Middle frontal gyrus (tissue), 1 donor: ENCODE data around the gene TMED9.
"Not testable (repeated sequence)": the region's sequence is repeated elsewhere in the genome, so short reads cannot be mapped to it uniquely, and the experiment has no call there.

ENCODE experiments used
- DNase-seq: peaks from one replicate; pipeline ENCODE4 v3.0.0-alpha.2; 2015; ENCODE audit warnings: low spot score; ENCODE audit errors: extremely low spot score

The TMED9 gene

DNA sequence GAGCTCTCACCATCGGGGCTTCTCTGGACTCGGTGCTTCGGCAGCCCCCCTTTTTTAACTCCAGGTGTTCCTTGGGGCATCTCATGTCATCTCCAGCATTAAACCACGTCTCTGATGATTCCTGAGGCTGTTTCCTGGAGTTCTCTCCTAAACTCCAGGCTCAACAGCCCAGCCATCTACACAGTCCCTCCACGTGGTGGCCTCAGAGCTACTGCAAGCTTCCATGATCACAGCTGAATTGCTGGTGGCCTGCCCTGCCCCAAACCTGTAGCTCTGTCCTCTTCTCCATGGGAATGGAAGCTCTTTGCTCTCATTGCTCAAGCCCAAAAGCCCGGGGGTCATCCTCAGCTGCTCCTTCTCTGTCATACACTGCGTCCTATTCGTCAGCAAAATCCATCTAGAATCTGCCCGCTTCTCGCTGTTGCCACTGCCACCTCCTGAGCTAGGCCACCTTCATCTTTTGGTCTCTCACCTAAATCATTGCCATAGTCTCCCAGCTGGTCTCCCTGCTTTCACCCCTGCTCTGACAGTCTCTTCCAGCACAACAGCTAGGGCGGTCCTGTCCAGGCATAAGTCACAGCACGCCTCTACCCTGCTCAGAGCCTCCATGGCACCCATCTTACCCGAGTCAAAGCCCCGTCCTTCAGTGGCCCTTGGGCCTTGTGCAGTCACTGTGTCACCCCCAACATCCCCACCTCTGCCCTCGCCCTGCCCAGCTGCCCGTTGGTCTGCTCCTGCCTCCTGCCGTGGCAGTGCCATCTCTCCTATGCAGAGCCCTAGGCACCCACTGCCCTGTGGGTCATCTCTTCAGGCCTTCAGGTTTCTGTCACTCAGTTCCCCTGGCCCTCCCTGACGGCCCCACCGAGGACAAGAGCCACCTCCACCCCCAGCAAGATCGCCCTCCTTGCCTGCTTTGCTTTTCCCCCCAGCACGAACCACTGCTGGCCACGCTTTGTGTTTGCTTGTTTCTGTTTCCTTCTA lies 14.4 kb downstream of the TMED9 start:
- DNase-seq, result no peak

DNA sequence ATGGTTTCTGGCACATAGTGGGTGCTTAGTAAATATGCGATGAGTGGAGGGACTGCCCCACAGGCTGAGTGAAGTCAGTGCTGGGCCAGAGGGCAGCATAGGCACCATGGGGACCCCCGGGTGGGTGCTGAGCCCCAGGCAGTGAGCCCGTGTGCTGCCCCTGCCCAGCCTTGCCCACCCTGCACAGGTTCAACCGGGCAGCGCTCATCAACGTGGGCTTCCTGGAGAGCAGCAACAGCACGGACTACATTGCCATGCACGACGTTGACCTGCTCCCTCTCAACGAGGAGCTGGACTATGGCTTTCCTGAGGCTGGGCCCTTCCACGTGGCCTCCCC lies 15.1 kb downstream of the TMED9 start:
- DNase-seq, result no peak

DNA sequence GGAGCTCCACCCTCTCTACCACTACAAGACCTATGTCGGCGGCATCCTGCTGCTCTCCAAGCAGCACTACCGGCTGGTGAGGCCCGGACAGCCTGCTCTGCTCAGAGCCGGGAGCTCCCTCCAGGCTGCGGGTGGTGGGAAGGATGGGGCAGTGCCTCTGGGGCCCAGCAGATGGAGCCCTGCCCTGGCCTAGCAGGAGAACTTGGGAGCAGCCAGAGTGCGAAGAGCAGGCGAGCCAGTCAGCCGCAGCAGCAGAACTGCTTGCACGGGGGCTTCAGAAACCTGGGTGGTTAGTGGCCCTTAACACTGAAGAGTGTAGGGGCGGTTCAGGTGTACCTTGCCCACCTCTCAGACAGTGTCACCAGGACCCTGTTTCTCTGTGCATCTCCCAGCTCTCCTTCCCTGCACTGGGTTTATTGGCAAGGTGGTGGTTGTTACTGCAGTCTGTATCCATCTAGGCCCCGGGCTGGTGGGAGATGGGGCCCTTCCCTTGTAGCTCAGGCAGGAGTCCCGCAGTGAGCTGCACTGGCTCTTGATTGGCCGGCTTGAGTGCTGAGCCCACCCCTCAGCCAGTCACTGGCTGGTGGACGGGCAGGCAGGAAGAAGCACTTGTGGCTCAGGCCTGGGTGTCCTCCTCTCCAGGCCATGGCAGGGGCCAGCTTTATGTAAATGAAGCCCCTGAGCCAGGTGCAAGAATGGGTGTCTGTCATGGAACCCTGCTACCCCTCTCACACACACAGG lies 15.6 kb downstream of the TMED9 start:
- DNase-seq, result peak; percentile 73

DNA sequence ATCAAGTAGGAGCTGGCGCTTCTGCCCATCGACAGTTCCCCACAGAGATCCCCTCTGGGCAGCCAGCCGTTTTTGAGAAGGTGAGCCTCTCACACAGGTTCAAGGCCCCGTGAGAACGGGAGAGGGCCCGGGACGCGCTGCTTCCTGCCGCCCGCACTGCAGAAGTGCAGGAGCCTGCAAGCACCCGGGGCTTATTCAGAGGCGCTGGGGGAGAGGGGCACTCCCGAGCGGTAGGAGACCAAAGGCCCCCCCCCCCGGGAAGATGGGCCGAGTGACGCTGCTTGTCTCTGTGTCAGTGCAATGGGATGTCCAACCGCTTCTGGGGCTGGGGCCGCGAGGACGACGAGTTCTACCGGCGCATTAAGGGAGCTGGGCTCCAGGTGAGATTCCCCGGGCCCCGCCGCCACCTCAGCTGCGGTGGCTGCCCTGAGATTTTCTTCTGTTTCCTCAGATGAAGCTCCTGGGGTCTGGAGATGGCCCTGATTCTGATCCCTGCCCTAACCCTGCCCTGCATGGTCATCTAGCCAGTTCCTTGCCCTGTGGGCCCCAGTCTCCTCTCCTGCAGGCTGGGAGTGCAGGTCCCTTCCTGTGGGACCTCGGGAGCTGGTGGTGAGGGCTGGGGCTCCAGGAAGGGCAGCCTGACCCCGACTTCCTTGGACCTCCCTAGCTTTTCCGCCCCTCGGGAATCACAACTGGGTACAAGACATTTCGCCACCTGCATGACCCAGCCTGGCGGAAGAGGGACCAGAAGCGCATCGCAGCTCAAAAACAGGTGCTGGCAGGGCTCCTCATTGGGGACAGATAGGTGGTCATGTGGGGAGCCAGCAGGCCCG lies 16.5 kb downstream of the TMED9 start:
- DNase-seq, result no peak

DNA sequence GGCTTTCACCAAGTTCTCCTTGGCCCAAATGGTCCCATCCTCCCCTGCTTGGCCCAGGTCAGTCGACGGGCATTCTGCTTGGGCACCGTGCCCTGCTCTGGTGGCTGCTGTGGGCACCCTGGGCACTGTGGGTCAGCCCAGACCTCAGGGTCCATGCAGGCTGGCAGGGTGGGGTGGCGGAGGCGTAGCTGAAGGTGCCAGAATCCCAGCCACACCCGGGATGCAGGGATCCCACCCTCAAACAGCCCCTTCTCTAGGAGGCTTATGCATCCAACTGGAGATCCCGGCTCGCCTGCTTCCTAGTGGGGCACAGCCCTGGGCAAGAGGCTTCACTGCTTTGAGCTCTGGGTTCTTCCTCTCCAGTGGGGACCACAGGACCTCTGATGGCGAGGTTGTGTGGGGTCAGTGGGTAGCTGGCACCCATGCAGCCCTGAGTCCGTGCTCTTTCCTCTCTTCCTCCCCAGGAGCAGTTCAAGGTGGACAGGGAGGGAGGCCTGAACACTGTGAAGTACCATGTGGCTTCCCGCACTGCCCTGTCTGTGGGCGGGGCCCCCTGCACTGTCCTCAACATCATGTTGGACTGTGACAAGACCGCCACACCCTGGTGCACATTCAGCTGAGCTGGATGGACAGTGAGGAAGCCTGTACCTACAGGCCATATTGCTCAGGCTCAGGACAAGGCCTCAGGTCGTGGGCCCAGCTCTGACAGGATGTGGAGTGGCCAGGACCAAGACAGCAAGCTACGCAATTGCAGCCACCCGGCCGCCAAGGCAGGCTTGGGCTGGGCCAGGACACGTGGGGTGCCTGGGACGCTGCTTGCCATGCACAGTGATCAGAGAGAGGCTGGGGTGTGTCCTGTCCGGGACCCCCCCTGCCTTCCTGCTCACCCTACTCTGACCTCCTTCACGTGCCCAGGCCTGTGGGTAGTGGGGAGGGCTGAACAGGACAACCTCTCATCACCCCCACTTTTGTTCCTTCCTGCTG lies 17.4 kb downstream of the TMED9 start:
- DNase-seq, result no peak

DNA sequence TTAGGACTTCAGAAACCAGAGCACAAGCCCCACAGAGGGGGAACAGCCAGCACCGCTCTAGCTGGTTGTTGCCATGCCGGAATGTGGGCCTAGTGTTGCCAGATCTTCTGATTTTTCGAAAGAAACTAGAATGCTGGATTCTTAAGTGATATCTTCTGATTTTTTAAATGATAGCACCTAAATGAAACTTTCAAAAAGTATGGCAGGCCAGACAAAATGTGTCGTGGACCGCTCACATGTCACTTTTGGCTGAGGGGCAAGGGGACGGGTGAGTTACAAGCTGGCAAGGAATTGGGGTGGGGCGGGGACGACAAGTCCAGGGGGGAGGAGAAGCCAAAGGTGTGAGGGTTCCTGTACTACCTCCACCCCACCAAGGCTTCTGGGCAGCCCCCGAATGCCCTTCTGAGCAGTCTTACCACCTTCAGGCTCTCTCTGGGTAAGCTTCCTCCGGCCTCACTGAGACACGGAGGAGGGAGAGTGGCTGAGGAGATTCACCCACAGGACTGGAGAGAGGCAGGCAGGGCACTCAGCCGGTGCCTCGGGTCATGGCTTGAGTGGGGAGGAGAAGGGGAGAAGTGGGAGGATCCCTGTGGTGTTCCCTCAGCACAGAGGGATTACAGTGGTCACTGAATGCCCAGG lies 18.2 kb downstream of the TMED9 start:
- DNase-seq, result no peak

DNA sequence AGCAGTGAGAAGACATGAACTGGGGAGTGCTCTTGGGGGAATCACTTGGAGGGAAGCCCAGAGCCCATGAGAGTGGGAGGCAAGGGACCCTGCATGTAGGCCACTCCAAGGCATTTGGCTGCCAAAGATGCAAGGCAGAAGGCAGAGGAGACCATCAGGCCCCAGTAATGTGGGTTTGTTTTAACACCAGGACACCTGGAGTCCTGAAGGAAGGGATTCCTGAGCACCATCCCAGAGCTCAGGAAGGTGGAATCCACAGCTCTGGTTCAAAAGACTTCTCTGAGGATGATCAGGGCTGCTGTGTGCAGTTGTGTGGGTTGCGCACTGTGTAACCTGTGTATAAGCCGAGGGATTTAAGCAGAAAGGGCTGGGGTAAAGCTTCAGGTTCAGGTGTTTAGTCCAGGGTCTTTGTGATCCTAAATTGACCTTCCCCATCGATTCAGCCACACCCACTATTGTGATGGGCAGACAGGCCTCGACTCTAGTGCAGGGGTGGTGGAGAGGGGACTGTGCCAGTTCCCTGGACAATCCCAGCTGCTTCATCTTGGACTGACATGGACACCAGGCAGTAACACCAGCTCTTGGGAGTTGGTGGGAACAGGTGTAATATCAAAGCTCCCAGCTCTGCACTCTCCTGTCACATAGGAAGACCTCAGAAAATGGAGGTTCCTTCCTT lies 18.9 kb downstream of the TMED9 start:
- DNase-seq, result no peak

DNA sequence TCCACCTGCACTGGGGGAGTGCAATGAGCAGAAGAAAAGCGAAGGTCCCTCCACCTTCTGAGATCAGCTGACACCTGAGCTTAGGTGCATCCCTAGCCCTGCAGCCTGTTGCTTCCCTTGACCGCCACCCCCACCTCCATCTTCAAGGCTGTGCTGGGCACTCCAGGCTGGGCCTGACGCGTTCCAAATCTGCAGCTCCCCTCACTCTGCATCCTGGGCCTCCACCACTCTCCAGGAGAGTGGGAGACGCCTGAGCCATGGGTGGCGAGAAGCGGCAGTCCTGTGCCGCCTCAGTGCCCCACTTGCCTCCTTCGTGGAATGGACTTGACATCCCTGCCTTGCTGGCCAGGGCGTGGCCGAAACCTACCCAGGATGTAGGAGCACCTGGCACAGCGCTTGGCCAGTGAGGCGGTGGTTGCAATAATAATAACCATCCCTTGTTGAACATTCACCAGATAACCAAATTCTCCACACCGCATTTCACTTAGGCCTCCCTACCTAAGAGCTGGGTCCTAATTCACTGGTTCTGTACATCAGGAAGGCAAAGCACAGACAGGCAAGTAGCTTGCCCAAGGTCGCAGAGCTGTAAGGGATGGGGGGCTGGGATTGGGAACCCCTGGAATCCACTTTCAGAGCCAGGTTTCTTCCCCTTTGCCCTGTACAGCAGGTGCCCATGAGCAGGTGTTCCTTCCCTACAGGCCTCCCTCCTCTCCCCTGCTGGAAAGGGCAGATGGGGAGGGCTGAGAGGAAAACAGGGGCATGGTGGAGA lies 19.6 kb downstream of the TMED9 start:
- no peak for DNase-seq

DNA sequence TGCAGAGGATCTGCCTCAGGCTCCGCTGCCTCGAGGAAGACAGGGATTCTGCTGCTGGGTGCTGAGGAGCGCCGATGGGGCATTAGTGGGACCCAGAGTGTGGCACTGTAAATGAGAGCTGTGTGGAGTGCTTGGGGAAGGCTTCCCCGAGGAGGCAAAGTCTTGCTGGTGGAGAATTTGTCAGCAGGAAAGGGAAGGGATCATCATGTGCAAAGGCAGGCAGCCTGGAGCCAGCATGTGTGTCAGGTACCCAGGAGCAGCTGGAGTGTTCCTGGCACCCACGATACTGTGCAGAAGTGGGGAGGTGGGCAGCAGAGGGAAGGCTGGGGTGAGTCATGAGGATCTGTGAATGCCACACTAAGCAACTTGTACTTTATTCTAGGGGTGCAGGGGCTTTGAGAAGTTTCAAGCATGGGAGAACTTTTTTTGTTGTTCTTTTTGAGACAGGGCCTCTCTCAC lies 20.2 kb downstream of the TMED9 start:
- DNase-seq, result no peak

DNA sequence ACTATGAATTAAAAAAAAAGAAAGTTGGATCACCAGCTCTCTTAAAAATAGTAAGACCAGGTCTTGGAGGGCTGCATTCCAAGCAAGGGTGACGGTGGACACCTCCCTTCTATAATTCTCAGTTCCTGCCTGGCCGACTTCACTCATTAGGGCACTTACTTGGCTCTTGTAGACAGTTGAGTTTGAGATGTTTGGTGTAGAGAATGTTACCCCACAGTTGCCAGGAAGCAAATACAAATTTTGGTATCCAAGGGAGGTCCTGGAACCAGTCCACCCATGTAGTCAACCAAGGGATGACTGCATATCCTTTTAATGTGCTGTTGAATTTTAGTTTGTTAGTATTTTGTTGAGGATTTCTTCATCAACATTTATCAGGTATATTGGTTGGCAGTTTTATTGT lies 28.6 kb downstream of the TMED9 start:
- DNase-seq, result no peak

DNA sequence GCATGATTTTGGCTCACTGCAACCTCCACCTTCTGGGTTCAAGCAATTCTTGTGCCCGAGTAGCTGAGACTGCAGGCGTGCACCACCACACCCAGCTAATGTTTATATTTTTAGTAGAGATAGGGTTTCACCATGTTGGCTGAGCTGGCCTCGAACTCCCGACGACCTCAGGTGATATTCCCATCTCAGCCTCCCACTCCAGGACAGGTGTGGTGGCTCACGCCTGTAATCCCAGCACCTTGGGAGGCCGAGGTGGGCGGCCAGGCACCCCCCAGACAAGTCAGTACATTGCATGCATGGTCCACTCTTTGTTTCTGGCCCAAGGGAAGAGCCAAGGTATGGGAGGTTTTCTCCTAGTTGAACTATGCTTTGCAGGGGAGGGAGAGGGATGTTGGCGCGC lies 32.2 kb downstream of the TMED9 start:
- DNase-seq, result not testable (repeated sequence)

DNA sequence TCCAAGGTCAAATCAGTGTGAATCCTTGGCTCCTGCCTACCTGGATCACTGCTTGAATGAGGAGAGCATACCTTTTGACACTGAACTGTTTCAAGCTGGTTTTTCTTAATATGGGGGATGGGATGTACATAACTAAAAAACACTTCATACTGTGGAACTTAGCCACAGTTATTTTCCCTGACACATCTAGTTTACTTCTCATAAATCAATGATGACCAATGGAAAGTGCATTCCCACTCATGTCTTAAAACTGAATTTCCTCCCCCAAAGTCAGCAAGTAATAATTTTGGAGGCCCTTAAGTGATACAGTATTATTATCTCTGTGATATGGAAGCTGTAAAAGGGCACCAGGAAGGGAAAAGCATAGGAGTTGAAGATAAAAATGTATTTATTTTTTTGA lies 38.2 kb downstream of the TMED9 start:
- not testable (repeated sequence) for DNase-seq

DNA sequence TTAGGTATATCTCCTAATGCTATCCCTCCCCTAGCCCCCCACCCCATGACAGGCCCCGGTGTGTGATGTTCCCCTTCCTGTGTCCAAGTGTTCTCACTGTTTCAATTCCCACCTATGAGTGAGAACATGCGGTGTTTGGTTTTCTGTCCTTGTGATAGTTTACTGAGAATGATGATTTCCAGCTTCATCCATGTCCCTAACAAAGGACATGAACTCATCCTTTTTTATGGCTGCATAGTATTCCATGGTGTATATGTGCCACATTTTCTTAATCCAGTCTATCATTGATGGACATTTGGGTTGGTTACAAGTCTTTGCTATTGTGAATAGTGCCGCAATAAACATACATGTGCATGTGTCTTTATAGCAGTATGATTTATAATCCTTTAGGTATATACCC lies 42.9 kb downstream of the TMED9 start:
- not testable (repeated sequence) for DNase-seq

DNA sequence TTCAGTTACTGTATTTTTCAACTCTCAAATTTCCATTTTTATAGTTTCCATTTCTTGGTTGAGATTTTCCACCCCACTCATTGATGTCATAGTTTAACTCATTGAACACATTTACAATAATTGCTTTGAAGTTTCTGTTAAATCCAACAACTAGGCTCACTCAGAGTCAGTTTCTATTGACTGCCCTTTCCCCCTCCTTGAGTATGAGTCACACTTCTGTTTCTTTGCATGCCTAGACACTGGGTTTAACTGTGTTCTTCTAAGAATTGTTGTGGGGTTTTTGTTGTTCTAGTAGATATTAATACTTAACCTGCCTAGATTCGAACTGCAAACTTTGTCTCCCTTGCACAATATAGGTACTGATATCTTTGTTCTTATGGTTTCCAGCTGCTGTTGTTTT lies 53.5 kb downstream of the TMED9 start:
- not testable (repeated sequence) for DNase-seq
